Neural progenitor cell (in vitro differentiated cells): ENCODE measurements around the gene SPTB. TPM values are rescaled to one million over a fixed set of nuclear protein-coding genes. Genes with fewer than 3 reads are reported as not detected.

ENCODE experiments used
- DNase-seq: peaks from one replicate; pipeline ENCODE4 v3.0.0-alpha.2; 2016; ENCODE audit warnings: low spot score
- H2AFZ ChIP-seq: fragments of 200-600 bp; sonication (generic); replicated peaks from 2 replicates; pipeline ENCODE4 v1.6.1; 2016; ENCODE audit warnings: antibody characterized with exemption
- H3F3A ChIP-seq: fragments of 200-600 bp; sonication (generic); 2 replicates; pipeline ENCODE4 v1.6.1; 2016; ENCODE audit warnings: antibody characterized with exemption, low read depth
- H3K27ac ChIP-seq: fragments of 200-600 bp; sonication (generic); 2 replicates; pipeline ENCODE4 v1.5.1; 2016; ENCODE audit warnings: mild to moderate bottlenecking
- H3K27me3 ChIP-seq: fragments of 200-600 bp; sonication (generic); 2 replicates; pipeline ENCODE4 v1.6.1; 2016; ENCODE audit warnings: mild to moderate bottlenecking, moderate library complexity
- H3K36me3 ChIP-seq: fragments of 200-600 bp; sonication (generic); 2 replicates; pipeline ENCODE4 v1.5.1; 2016
- H3K4me1 ChIP-seq: fragments of 200-600 bp; sonication (generic); 2 replicates; pipeline ENCODE4 v1.6.1; 2016; ENCODE audit warnings: mixed run types
- H3K4me2 ChIP-seq: fragments of 200-600 bp; sonication (generic); 2 replicates; pipeline ENCODE4 v1.6.1; 2016
- H3K4me3 ChIP-seq: fragments of 200-600 bp; sonication (generic); 2 replicates; pipeline ENCODE4 v1.5.1; 2016
- H3K79me2 ChIP-seq: fragments of 200-600 bp; sonication (generic); 2 replicates; pipeline ENCODE4 v1.6.1; 2016; ENCODE audit warnings: low read depth
- H3K9ac ChIP-seq: fragments of 200-600 bp; sonication (generic); 2 replicates; pipeline ENCODE4 v1.6.1; 2016
- H3K9me3 ChIP-seq: fragments of 200-600 bp; sonication (generic); 2 replicates; pipeline ENCODE4 v1.5.1; 2016; ENCODE audit warnings: low read depth
- H4K20me1 ChIP-seq: fragments of 200-600 bp; sonication (generic); 2 replicates; pipeline ENCODE4 v1.6.1; 2016; ENCODE audit warnings: low read depth
- H3K27ac Mint-ChIP-seq: 3 replicates; pipeline ENCODE4 v1.8.0; 2021; ENCODE audit warnings: mixed read lengths
- H3K27me3 Mint-ChIP-seq: 2 replicates; pipeline ENCODE4 v1.8.0; 2022; ENCODE audit warnings: low read depth, mild to moderate bottlenecking, inconsistent platforms, moderate library complexity, mixed read lengths; ENCODE audit not compliant: insufficient read depth
- H3K36me3 Mint-ChIP-seq: 3 replicates; pipeline ENCODE4 v1.8.0; 2021; ENCODE audit warnings: mixed read lengths
- H3K4me1 Mint-ChIP-seq: 3 replicates; pipeline ENCODE4 v1.8.0; 2021; ENCODE audit warnings: mixed read lengths
- H3K4me3 Mint-ChIP-seq: 3 replicates; pipeline ENCODE4 v1.8.0; 2021; ENCODE audit warnings: mild to moderate bottlenecking, moderate library complexity, mixed read lengths
- H3K9me3 Mint-ChIP-seq: 3 replicates; pipeline ENCODE4 v1.8.0; 2020; ENCODE audit warnings: mixed read lengths
- CTCF ChIP-seq: fragments of 200-600 bp; sonication (generic); IDR thresholded peaks from 2 replicates; pipeline ENCODE4 v1.5.1; 2017; ENCODE audit warnings: antibody characterized with exemption, mild to moderate bottlenecking
- EZH2 ChIP-seq: fragments of 200-600 bp; sonication (generic); IDR thresholded peaks from 2 replicates; pipeline ENCODE4 v1.6.1; 2017; ENCODE audit warnings: antibody characterized with exemption, mild to moderate bottlenecking, moderate library complexity
- EZH2phosphoT487 ChIP-seq: fragments of 200-600 bp; sonication (generic); IDR thresholded peaks from 2 replicates; pipeline ENCODE4 v1.6.1; 2017; ENCODE audit warnings: antibody characterized with exemption
- microRNA-seq: library from miRNA; unstranded; fragments of <30 nt; microRNA quantifications from one replicate; pipeline ENCODE4, GENCODE V29; 2016
- small RNA-seq: library from RNA; depleted of rRNA; stranded (forward); fragments of <200 nt; gene quantifications from one replicate; pipeline ENCODE3, GENCODE V24; 2015
- total RNA-seq: library from RNA; depleted of rRNA; stranded (reverse); fragments of >200 nt; gene quantifications from 2 replicates; pipeline ENCODE4 v1.2.3, GENCODE V29; 2015; ENCODE audit warnings: low replicate concordance

SPTB gene
- total RNA-seq, 1 donor from 2014 or later = 0.09 TPM

- Histone ChIP-seq H3K79me2 (peaks cover 5% of the 10 kb centered on the region), H2AFZ (peak overlapping the region; percentile 91), H3K9ac (no peak overlapping the region), H3K27ac (no peak overlapping the region), H3F3A (peaks cover 35% of the 10 kb centered on the region), H3K9me3 (no peaks in the 10 kb centered on the region), H3K4me2 (peak overlapping the region; percentile 53), H4K20me1 (peaks cover 6% of the 10 kb centered on the region), H3K36me3 (no peaks in the 10 kb centered on the region), H3K27me3 (peaks cover 21% of the 10 kb centered on the region), H3K4me1 (peaks cover 39% of the 10 kb centered on the region), H3K4me3 (no peak overlapping the region)
- Mint-ChIP-seq H3K27me3 (peaks cover 19% of the 10 kb centered on the region), H3K27ac (no peak overlapping the region), H3K4me1 (peaks cover 37% of the 10 kb centered on the region), H3K9me3 (no peaks in the 10 kb centered on the region), H3K36me3 (no peaks in the 10 kb centered on the region), H3K4me3 (no peak overlapping the region)
- TF ChIP-seq EZH2 (no peak), CTCF (no peak), EZH2phosphoT487 (no peak)
- DNase-seq = no peak
These were observed 180.8 kb downstream of the SPTB start for GRCh38 chr14:64698903-64699302.

- Histone ChIP-seq H3K4me3 (no peak overlapping the region), H3K9me3 (no peaks in the 10 kb centered on the region), H3K79me2 (no peaks in the 10 kb centered on the region), H2AFZ (no peak overlapping the region), H4K20me1 (no peaks in the 10 kb centered on the region), H3K27me3 (no peaks in the 10 kb centered on the region), H3K4me1 (peaks cover 22% of the 10 kb centered on the region), H3K9ac (no peak overlapping the region), H3K27ac (no peak overlapping the region), H3F3A (peaks cover 10% of the 10 kb centered on the region), H3K36me3 (no peaks in the 10 kb centered on the region), H3K4me2 (no peak overlapping the region)
- TF ChIP-seq CTCF = no peak
- no peak for TF ChIP-seq EZH2
- TF ChIP-seq EZH2phosphoT487 = no peak
- H3K27me3 Mint-ChIP-seq = peaks cover 6% of the 10 kb centered on the region
- peaks cover 22% of the 10 kb centered on the region for H3K4me1 Mint-ChIP-seq
- H3K9me3 Mint-ChIP-seq = no peaks in the 10 kb centered on the region
- H3K27ac Mint-ChIP-seq = no peak overlapping the region
- no peak for DNase-seq
- H3K4me3 Mint-ChIP-seq = no peak overlapping the region
- no peaks in the 10 kb centered on the region for H3K36me3 Mint-ChIP-seq
These were observed 183.3 kb downstream of the SPTB start for GRCh38 chr14:64696355-64696857.

Small RNAs within 50 kb of the gene (microRNA-seq; reads per million reads assigned to microRNA genes)
- gene MIR7855 = not detected

Small RNAs within 50 kb of the gene (small RNA-seq; reads per million reads assigned to genes)
- gene RPPH1-2P = not detected

Other genes starting within 250 kb of the SPTB start
- gene PLEKHG3, start 175.5 kb downstream of the SPTB start, total RNA-seq = 12.6 and 50.0 TPM in 2 replicates
- 24.3 and 59.8 TPM in 2 replicates for gene CHURC1, start 34.5 kb upstream of the SPTB start, total RNA-seq
- gene GPX2, start 62.8 kb upstream of the SPTB start, total RNA-seq = not detected in 2 replicates
- gene RAB15, start 92.4 kb upstream of the SPTB start, total RNA-seq = 12.2 and 19.0 TPM in 2 replicates
- gene FNTB, start 107.0 kb upstream of the SPTB start, total RNA-seq = 8.0 and 20.8 TPM in 2 replicates
- gene MAX, start 222.6 kb upstream of the SPTB start, total RNA-seq = 21.4 and 22.2 TPM in 2 replicates